ENCODE results near the gene ENDOD1.
A peak's percentile ranks its signal among the peaks of the same experiment; 100 is the strongest.

ENDOD1 gene

DNA sequence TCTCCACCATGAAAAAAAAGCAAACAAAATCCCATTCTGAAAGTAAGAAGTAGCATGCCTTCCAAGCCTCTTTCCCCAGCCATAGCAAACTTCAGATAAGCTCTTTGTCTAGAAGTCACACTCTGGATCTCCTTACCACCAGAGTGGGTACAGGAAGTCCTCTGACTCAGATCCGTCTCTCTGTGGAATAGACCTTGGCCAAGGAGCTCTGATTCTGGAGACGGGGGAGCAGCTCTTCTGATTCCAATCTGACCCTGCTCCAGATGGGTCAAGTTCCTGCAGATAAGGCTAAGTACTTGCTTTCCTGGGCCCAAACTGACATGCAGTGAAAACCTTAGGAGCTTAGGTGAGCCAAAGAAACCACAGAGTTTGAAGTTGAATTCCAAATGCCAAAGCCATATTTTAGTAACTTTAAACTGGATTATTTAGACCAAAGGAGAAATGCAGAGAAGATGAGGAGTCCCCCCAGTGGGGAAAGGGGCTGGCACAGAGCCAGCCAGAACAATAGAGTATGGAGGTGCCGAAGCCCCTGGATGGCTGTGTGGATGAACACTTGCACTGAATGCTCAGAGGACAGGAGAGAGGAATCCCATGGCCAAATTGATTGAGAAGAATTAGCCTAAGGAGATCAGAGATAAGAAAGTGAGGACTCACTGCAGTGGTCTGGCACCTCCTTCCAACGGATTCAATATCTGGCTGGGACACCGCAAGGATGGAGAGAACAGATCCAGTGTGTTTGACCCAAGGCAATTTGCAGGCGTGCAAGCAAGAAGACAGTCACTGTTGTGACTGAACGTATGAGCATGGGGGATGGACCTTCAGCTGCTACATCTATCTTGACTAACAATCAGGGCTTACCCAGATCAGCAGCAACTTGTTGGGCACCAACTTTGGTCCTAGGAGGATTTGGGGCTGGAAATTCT is 54.9 kb downstream of the ENDOD1 start:
- no peak for DNase-seq (ENCODE audit: low read depth)

- DNase-seq (ENCODE audit: low read depth): no peak
Measured at GRCh38 chr11:95145430-95146060, 55.9 kb downstream of the ENDOD1 start.

GRCh38 chr11:95147364-95147905 is 57.8 kb downstream of the ENDOD1 start:
- DNase-seq (ENCODE audit: low read depth): peak; percentile 75

GRCh38 chr11:95148406-95148805 is 58.8 kb downstream of the ENDOD1 start:
- no peak for DNase-seq (ENCODE audit: low read depth)

- DNase-seq (ENCODE audit: low read depth): no peak
Measured at GRCh38 chr11:95148938-95149337, 59.3 kb downstream of the ENDOD1 start.

DNA sequence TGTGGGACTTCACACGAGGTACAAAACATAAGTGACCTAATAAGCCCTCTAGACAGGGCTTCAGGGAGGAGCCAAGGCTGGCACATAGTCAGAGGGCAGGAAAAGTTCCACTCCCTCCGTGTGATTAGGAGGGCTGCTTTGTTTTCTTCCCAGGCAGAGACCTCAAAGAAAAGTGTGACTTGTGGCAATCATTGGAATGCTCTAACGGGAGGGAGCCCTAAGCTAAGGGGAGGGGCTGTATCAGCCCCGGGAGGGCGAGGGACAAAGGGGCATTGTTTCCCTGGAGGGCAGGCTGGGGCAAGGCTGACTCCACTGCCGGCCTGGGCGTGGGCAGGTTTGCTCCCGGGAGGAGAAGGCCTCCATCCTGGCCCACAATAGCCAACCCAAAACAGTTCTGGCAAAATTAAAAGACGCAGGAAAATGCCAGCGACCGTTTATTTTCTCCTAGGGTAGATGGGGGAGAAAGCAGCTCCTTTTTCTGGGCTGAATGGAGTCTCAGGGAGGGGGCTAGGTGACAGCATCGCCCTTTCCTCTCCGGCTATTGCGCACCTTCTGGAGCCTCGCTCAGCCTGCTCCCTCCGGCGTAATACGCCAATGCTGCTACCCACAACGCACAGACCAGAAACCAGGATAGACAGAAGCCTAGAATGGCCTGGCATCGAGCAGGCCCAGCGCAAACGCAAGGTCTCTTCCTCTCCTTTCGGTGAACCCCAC is 60.2 kb downstream of the ENDOD1 start:
- no peak for DNase-seq (ENCODE audit: low read depth)

- DNase-seq (ENCODE audit: low read depth): peak; percentile 78
Measured at GRCh38 chr11:95150956-95151684, 61.5 kb downstream of the ENDOD1 start.

DNA sequence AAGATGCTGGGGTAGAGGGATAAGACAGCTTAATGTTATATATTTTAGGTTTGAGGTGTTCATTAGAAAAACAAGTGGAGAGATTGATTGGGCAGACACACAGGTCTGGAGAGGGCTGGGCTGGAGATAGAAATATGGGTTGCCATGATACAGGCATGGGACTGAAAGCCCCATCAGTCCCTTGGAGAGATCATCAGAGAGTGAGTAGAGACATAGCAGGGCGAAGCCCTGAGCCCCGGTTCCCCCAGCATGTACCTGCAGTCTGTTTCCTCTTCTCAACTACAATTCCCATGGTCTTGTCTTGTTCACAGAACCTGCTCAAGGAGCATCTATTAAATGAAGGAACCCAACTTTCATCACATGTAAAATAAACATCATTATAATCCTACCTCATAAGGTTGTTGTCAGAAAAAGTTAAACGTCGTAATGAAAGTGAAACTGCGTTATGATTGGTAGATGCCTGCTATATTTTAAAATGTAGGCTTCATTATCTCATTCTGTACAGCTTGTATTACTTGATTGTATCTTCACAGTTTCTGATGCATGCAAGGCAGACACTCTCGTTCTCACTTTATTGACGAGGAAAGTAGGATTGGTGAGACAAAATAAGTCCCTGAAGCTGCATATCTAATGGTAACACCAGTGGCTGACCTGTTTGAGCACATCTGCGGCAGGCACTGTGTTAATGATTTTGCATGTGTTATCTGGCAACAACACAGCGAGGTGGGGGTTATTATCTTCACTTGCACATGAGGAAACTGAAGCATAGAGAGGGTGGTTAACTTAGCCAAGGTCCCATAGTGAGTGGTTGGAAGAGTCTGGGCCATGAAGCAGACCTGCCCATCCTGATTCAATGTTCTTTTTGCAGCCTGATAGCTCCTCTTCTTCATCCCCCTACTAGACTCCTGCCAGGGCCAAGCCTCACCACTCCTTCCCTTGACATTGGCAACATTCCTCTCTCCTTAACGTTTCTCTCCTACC is 63.5 kb downstream of the ENDOD1 start:
- no peak for DNase-seq (ENCODE audit: low read depth)

GRCh38 chr11:95153857-95154246 is 64.2 kb downstream of the ENDOD1 start:
- DNase-seq (ENCODE audit: low read depth): no peak

DNA sequence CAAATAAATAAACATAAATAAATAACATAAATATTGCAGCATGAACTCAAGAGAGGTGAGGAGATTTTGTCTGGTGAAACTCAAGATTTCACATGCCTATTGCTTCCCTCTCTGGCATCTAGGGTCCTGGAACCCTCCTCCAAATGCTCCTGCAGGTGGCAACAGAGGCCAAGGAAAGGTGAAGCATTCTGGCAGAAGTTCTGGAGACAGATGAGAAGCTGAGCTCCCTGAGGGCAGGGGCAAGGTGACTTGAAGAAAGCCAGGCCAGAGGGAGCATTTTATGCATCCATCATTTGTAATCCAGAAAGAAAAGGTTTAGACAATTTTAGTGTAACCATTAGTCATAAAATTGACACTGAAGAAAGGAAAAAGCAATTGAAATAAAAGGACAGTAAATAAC is 64.9 kb downstream of the ENDOD1 start:
- no peak for DNase-seq (ENCODE audit: low read depth)

DNA sequence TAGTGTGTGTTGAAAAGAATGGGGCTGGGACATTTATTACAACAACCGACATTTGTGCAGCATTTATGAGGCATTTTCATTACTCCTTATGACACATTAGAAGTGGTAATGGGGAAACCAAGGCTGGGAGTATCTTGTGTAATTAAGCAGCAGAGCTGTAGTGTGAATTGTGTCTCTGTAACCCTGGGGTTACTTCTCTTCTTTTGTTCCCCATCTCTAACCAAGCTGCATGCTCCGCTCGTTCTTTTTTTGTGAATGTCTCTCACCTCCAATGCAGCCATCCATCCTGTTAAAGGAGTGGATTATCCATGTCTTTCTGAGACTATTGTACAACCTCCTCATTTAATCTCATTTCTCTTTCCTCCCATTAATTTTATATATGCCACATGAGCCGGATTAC is 65.7 kb downstream of the ENDOD1 start:
- DNase-seq (ENCODE audit: low read depth): no peak

DNA sequence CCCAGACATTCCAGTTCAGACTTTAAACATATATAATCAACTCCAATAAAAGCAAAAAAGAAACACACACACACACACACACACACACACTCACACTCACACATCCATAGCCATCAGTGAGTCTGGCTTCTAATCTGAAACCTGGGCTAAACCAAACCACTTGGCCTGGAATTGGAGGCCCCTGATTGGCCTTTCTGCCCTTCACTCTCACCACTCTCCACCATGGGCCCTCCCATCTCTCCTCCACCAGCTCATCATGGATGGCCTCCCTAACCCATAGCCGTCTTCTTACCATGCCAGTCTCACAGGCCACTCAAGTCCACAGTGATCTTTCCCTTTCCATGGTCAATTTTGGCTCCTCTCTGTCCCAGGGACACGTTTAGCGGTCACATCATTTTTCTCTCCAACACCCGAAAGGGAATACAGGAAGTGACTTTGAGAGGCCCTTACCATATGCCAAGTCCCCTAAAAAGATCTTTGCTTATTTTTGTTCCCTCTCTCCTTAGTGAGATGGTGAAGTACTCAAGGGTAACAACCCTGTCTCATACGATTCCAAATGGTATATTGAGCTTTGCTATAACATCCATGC is 66.6 kb downstream of the ENDOD1 start:
- no peak for DNase-seq (ENCODE audit: low read depth)

- no peak for DNase-seq (ENCODE audit: low read depth)
Measured at GRCh38 chr11:95156916-95157541, 67.4 kb downstream of the ENDOD1 start.

GRCh38 chr11:95157824-95158223 is 68.2 kb downstream of the ENDOD1 start:
- DNase-seq (ENCODE audit: low read depth): no peak

DNA sequence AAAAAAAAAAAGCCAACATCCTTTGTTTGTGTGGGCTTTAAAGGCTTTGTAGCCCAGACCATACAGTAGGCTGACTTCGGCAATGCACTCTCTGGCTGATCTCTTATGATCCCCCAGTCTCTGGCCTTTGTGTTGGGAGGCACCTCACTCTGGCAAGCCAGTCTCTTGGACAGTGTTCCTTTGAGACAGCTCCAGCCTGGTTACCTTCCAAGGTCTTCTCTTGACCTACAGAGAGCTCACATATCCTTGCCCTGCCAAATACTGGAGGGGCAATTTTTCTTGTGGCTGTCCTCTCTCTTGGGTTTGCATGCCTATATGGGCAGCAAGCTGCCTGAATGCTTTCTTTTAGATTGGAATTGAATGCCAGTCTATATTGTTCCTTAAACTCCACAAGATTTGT is 71.6 kb downstream of the ENDOD1 start:
- no peak for DNase-seq (ENCODE audit: low read depth)

DNA sequence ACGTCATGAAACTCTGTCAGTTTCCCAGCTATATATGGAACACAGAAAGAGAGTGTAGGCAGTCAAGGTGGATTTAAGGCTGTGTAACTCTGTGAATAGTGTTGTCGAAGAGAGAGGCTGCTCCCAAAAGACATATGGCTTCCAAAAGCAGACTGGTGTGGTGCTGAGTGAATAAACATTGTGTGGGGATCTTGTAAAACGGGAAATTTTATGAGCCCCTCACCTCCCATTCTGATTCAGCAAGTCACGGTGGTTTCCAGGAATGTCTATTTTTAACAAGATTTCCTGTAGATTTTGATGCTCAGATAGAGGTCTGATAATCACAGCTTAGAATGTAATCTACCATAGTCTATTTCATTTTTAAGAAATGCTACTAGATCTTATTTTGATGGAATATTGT is 73.5 kb downstream of the ENDOD1 start:
- no peak for DNase-seq (ENCODE audit: low read depth)

GRCh38 chr11:95165638-95166037 is 76.0 kb downstream of the ENDOD1 start:
- no peak for DNase-seq (ENCODE audit: low read depth)

GRCh38 chr11:95166781-95167180 is 77.1 kb downstream of the ENDOD1 start:
- DNase-seq (ENCODE audit: low read depth): no peak

DNA sequence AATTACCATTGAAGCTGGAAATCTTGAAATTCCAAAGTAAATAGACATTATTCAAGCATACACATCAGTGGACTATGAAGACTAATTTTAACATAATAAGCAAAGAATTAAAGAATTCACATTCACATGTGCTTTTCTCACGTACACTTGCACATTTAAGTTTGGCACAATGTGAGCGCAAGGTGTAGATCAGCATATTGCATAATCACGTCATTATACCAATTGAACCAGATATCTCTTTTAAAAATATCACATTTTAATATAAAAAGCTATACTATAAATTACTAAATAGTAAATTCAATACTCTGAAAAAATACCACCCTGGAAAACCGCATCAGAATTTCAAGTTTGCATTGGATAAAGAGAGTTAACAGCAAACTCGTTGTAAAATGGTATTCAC is 80.6 kb downstream of the ENDOD1 start:
- no peak for DNase-seq (ENCODE audit: low read depth)

Data from HS-5 (cell line).